Heart right ventricle (tissue), 16 donors: Measurements from ENCODE around the gene SEZ6. TPM values are rescaled to one million over a fixed set of nuclear protein-coding genes. Genes with fewer than 3 reads are reported as not detected.

Experiments
- ATAC-seq, 8 donors: fragments of 200-7000 bp; cut with Tn5 transposase; one replicate each; pipeline ENCODE4 v1.9.1; 2020; ENCODE audit warnings: mild to moderate bottlenecking in 8 of 8, moderate library complexity in 8 of 8, moderate number of reproducible peaks in 1 of 8
- DNase-seq, 2 donors: peaks; one replicate each; pipeline ENCODE4 v3.0.0-alpha.2; 2020
- H3K27ac ChIP-seq, 10 donors: fragments of 200-600 bp; sonication (generic) in 2 of 10; one replicate each; pipeline versions ENCODE4 v1.5.0 to v1.8.0; 2020 to 2022; ENCODE audit warnings: mild to moderate bottlenecking in 3 of 10
- H3K27me3 ChIP-seq, 7 donors: fragments of 200-600 bp; one replicate each; pipeline ENCODE4 v1.8.0; 2021 to 2022; ENCODE audit warnings: mild to moderate bottlenecking in 2 of 7
- H3K36me3 ChIP-seq, 9 donors: fragments of 200-600 bp; sonication (generic) in 1 of 9; one replicate each; pipeline versions ENCODE4 v1.5.0 to v1.8.0; 2020 to 2022; ENCODE audit warnings: mild to moderate bottlenecking in 2 of 9
- H3K4me1 ChIP-seq, 9 donors: fragments of 200-600 bp; sonication (generic) in 1 of 9; one replicate each; pipeline versions ENCODE4 v1.5.0 to v1.8.0; 2020 to 2022; ENCODE audit warnings: mild to moderate bottlenecking in 4 of 9
- H3K4me3 ChIP-seq, 10 donors: fragments of 200-600 bp; sonication (generic) in 2 of 10; one replicate each; pipeline versions ENCODE4 v1.5.0 to v1.8.0; 2020 to 2022; ENCODE audit warnings: mild to moderate bottlenecking in 7 of 10, moderate library complexity in 2 of 10
- H3K9me3 ChIP-seq, 11 donors: fragments of 200-600 bp in 10 of 11; sonication (generic) in 2 of 11; one replicate each; pipeline versions ENCODE4 v1.5.0 to v1.8.0; 2013 to 2022; ENCODE audit warnings: mild to moderate bottlenecking in 2 of 11, control low read depth in 1 of 11, moderate library complexity in 1 of 11
- WGBS, 2 donors: extraction: QIAGEN DNeasy Blood & Tissue Kit; methylation state at CpG; one replicate each; pipeline ENCODE4 v1.1.7; 2013; ENCODE audit warnings: inconsistent platforms in 1 of 2; 5-methylcytosine and 5-hydroxymethylcytosine counted together
- intact Hi-C, 10 donors: fragments of 100-400 bp; cut with DNase I; formaldehyde crosslinking; loops; one replicate each; pipeline versions ENCODE4 v1.11.1 to v1.14.2; 2022
- polyA plus RNA-seq, 2 donors: library from polyadenylated mRNA; stranded (reverse); fragments of 200-250 nt; gene quantifications; one replicate each; pipeline ENCODE4 v1.2.3, GENCODE V29; 2013
- total RNA-seq, 10 donors: library from RNA; stranded (reverse); fragmentation: NEBNext Ultra II Directional in 3 of 10; extraction: Animal tissue kit (Norgen Biotek cat#: 25700) in 3 of 10; gene quantifications; one replicate each; pipeline versions ENCODE4 v1.2.1 to v1.2.4, GENCODE V29; 2021 to 2023
- TF ChIP-seq, protein P1 (sequence below), 9 donors: fragments of 200-600 bp; sonication (generic) in 2 of 9; IDR thresholded peaks; one replicate each; pipeline versions ENCODE4 v1.5.0 to v1.8.0; 2021 to 2022; ENCODE audit warnings: antibody characterized with exemption in 9 of 9, mild to moderate bottlenecking in 5 of 9, moderate library complexity in 1 of 9
- donor health status: Arrhythmogenic right ventricular cardiomyopathy.
- donor health status: ischemic (EF 13 %, LVEDD 7.1; RV severe dilation, severe dysfunction).
- donor health status: healthy with polysubstance abuse.
- donor health status: DM: no; HTN: yes; CAD: no.
- donor health status: DM: no; HTN: no; CAD: no.
- donor health status: ischemic (EF 25% LVEDD 6.9; RV normal size, moderate dysfunction).
- donor health status: ischemic (EF 25% LVEDD 5.7; RV mildly dilated, moderate dysfunction).
- donor health status: healthy.
- donor health status: DM: yes; HTN: yes; CAD: no.
- donor health status: Ischemic cardiomyopathy.
- donor health status: ischemic (EF 35%, LVEDD 5.7; RV mildly dilated, moderate dysfunction).
- donor health status: nonischemic (EF 11% LVEDD 7.7; RV severe dilation, severe dysfunction).
- donor health status: DM: yes; HTN: yes; CAD: no.
- donor health status: PGD.
- donor health status: ischemic (EF 29% LVEDD 5.4; RV normal size, mild dysfunction).
- donor health status: nonischemic (EF 23%, LVEDD 6.1; RV moderate dilation, normal function).

The SEZ6 gene
- total and polyA plus RNA-seq, 12 donors = not detected

GRCh38 chr17:29042026-29042678, 36.3 kb upstream of the SEZ6 start:
- Histone ChIP-seq H3K27me3 (peaks cover 0 to 34% (median 11%) of the 10 kb centered on the region in 7 donors), H3K9me3 (no peaks in the 10 kb centered on the region), H3K4me3 (no peak overlapping the region), H3K4me1 (peaks cover 0 to 39% (median 9%) of the 10 kb centered on the region in 9 donors), H3K27ac (peak overlapping the region in 1 of 10 donors; percentile 83), H3K36me3 (no peaks in the 10 kb centered on the region)
- 80 to 81% methylated on average over 11 of the region's 11 CpGs for WGBS, 2 donors
- TF ChIP-seq, protein P1, sequence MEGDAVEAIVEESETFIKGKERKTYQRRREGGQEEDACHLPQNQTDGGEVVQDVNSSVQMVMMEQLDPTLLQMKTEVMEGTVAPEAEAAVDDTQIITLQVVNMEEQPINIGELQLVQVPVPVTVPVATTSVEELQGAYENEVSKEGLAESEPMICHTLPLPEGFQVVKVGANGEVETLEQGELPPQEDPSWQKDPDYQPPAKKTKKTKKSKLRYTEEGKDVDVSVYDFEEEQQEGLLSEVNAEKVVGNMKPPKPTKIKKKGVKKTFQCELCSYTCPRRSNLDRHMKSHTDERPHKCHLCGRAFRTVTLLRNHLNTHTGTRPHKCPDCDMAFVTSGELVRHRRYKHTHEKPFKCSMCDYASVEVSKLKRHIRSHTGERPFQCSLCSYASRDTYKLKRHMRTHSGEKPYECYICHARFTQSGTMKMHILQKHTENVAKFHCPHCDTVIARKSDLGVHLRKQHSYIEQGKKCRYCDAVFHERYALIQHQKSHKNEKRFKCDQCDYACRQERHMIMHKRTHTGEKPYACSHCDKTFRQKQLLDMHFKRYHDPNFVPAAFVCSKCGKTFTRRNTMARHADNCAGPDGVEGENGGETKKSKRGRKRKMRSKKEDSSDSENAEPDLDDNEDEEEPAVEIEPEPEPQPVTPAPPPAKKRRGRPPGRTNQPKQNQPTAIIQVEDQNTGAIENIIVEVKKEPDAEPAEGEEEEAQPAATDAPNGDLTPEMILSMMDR (IDR thresholded peaks at IDR 0.05) = no peak
- ATAC-seq = peak in 2 of 8 donors; percentile 12 to 25
- intact Hi-C loops = no loop called here
- no peak for DNase-seq

DNA sequence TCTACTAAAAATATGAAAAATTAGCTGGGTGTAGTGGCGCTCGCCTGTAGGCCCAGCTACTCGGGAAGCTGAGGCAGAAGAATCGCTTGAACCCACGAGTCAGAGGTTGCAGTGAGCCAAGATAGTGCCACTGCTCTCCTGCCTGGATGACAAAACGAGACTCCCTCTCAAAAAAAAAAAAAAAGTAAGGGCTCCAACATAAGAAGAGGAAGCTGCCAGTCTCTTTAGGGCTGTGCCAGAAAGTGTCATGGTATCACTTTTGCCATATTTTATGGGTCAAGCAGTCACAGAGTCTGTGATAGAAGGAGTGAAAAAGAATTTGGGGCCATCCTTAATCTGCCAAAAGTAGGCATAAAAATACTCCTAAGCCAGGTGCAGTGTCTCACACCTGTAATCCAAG, 35.7 kb upstream of the SEZ6 start:
- DNase-seq (no peak), ATAC-seq (no peak)
- TF ChIP-seq, protein P1 (IDR thresholded peaks at IDR 0.05) = no peak
- Histone ChIP-seq H3K27me3 (peaks cover 0 to 33% (median 16%) of the 10 kb centered on the region in 7 donors), H3K4me3 (no peak overlapping the region), H3K27ac (peak overlapping the region in 1 of 10 donors; percentile 83), H3K36me3 (no peaks in the 10 kb centered on the region), H3K4me1 (peaks cover 0 to 39% (median 9%) of the 10 kb centered on the region in 9 donors), H3K9me3 (no peaks in the 10 kb centered on the region)
- 93 to 97% methylated on average over 6 of the region's 6 CpGs for WGBS, 2 donors
- intact Hi-C loops = no loop called here

- Histone ChIP-seq H3K27ac (no peak overlapping the region), H3K27me3 (peaks cover 0 to 35% (median 20%) of the 10 kb centered on the region in 7 donors), H3K36me3 (no peaks in the 10 kb centered on the region), H3K4me1 (peaks cover 0 to 34% (median 9%) of the 10 kb centered on the region in 9 donors), H3K9me3 (no peaks in the 10 kb centered on the region), H3K4me3 (no peak overlapping the region)
- TF ChIP-seq, protein P1 (IDR thresholded peaks at IDR 0.05) = no peak
- DNase-seq (no peak), ATAC-seq (no peak)
- intact Hi-C loops = no loop called here
- 100% methylated on average over 2 of the region's 2 CpGs for WGBS, 2 donors
These were observed 35.3 kb upstream of the SEZ6 start for GRCh38 chr17:29041091-29041490.

GRCh38 chr17:29039764-29040598, 34.1 kb upstream of the SEZ6 start:
- intact Hi-C loops = no loop called here
- peaks cover 0 to 6% (median 0%) of the 10 kb centered on the region in 11 donors for H3K9me3 ChIP-seq
- ATAC-seq = no peak
- no peak overlapping the region for H3K27ac ChIP-seq
- H3K4me1 ChIP-seq = peaks cover 0 to 28% (median 9%) of the 10 kb centered on the region in 9 donors
- no peaks in the 10 kb centered on the region for H3K36me3 ChIP-seq
- TF ChIP-seq, protein P1 (IDR thresholded peaks at IDR 0.05) = no peak
- no peak for DNase-seq
- H3K4me3 ChIP-seq = no peak overlapping the region
- peaks cover 0 to 33% (median 16%) of the 10 kb centered on the region in 7 donors for H3K27me3 ChIP-seq
- WGBS, 2 donors = 78 to 81% methylated on average over 13 of the region's 13 CpGs
